ENCODE measurements around the gene LAMA5.

DNA sequence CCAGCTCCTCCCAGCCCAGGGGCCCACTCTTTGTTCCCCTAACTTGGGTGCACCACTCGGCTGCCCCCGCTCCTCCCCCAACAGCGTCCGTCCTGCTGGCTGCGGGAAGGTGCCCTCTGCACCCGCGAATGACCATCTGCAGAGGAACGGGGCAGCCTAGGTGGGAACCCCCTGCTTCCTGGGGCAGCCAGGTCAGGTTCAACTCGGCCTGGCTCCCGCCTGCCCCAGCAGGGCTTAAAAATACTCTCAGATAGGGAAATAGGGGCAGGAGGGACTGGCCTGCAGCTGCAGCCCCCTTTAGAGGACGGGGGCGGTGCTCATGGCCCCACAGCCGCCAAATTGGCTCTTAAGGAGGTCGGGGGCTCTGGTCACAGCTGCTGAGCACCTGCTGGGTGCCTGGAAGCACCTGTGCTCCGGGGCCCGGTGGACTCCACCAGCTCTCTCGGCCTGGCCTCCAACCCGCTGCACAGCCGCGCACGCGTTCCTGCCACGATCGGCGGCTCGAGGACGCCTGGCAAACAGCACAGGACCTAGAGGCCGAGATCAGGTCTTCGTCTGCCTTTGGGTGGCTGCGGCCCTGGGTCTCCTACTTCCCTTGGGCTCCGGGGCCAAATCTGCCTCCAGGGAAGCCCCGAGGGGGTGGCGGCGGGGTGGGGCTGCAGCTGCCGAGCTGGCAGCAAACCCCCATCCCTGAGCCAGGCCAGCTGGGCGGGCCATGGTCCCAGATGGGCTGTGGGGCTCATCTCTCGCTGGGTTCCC is 700 bp upstream of the LAMA5 start:
- TF ChIP-seq POLR2A (IDR thresholded peaks at IDR 0.05; ENCODE audit: low read length) (no peak), GATA1 (IDR thresholded peaks at IDR 0.05; ENCODE audit: low read depth, low read length) (no peak)

All from erythroblast (primary cell).